T-helper 1 cell (primary cell): ENCODE data around the gene SPTAN1.
A peak's percentile ranks its signal among the peaks of the same experiment; 100 is the strongest.
"Not testable (repeated sequence)": the region's sequence is repeated elsewhere in the genome, so short reads cannot be mapped to it uniquely, and the experiment has no call there.

ENCODE experiments used
- DNase-seq, 5 donors: peaks; one replicate each; pipeline ENCODE4 v3.0.0-alpha.2; 2012 to 2020
- total RNA-seq, 4 donors: gene quantifications; one replicate each; lab custom pipeline; 2026; lab: John Stamatoyannopoulos, UW

Gene SPTAN1
- 606 to 988 (median 842) reads per million in 4 donors for total RNA-seq

DNA sequence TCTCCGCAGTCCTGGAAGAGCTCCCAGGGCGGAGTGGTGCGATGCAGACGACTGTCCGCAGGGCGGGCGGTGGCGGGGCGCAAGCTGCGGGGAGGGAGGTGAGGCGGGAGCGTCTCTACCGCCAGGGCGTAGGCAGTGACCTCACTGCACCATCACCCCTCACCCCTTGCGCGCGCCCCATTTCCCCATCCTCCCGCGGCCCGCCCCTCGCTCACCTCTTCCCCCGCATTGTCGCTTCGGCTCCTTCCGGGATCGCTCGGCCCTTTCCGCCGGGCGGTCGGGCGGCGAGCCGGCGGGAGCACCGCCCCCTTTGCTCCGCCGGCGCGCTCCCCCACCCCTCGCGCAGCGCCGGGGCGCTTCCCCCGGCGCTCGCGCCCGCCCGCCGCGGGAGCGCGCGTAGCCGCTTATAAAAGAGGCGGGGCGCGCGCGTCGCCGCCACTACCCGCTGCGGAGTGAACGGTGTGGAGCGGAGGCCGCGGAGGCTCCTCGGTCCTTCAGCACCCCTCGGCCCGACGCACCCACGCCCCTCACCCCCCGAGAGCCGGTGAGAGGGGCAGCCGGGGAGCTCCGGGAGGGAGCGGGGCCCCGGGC, at the start of gene SPTAN1:
TSS of gene SPTAN1 (plus strand) at position 435 of the 591 bp plus-strand sequence. CDS start 14,154 bp downstream, outside the sequence.
- peak; percentile 92 to 96 (median 95) for DNase-seq

DNA sequence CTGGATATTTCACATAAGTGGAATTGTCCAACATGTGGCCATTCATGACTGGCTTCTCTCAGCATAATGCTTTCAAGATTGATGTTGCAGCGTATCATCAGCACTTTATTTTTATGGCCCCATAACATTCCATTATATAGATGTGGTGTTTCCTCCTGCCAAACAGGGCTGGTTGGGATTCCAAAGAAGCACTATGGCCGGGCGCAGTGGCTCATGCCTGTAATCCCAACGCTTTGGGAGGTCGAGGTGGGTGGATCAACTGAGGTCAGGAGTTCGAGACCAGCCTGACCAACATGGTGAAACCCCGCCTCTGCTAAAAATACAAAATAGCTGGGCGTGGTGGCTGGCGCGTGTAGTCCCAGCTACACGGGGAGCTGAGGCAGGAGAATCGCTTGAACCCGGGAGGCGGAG, 49.0 kb upstream of the SPTAN1 start:
- DNase-seq: not testable (repeated sequence)

DNA sequence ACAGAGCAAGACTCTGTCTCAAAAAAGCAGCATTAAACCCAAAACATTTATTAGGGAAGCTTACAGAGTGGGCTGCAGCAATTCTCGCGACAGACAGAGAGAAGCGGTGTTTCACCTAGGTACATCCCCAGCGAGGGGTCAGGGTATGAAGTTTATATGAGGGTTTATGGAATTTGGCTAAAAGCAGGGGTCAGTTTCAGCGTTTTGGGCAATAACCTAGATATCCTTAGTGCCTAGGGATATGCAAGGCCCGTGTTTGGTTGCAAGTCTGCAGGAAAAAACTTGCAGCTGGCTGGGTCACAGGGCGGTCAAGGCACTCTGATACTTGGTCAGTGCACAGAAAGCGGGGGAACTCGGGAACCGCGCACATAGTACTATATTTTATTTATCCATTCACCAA, 48.5 kb upstream of the SPTAN1 start:
- no peak for DNase-seq

DNA sequence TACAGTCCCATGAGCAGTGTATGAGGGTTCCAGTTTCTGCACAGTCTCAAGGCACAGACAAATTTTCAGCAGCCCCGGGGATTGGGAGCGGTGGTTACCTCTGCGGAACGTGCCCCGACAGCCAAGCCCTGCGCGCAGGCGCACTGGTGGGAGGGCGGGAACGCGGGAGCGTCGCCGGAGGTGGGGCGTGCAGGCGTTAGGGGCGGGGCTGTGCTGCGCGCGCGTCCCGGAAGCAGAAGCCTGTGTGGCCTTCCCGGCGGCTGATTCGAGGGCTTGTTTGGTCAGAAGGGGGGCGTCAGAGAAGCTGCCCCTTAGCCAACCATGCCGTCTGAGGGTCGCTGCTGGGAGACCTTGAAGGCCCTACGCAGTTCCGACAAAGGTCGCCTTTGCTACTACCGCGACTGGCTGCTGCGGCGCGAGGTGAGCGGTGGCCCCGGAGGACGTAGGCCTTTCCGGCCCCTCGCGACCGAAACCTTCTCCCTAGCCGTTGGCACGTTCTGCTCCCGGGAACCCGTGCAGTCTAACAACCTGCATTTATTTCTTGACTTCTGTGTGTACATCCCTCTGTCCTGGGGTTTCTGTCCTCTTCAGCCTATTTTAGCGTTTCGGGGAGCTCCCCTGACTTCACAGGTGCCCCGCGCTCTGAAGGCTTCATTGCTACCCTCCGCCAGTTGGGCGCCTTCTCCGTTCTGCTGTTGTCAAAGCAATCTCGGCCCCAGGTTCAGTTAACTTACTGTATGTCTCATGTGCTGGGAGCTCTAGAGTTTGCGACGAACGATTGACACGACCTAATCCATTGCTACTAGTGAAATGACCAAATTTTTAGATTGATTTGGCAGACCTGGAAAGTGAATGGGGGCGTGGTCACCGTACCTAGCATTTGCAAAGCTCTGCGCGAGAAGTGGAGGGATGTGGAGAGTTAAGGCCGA, 47.6 kb upstream of the SPTAN1 start, which contains the start of gene GLE1:
TSS of gene GLE1 (plus strand) at position 235 of the 929 bp plus-strand sequence. CDS start at position 322, 87 bp downstream.
- peak; percentile 94 to 98 (median 95) for DNase-seq

DNA sequence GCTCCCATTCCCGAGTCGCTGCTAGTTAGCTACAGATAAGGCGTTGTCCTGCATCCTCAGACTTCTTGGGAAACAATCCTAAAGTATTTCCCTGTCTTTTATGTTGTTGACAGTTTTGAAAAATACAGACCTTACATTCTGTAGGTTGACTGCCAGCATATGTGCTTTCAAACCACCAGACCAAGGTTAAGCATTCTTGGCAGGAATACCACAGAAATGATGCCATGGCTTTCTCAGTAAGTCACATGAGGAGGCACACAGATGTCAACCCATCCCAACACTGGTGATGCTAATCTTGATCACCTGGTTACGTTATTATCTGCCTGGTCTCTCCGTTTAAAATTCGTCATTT, 47.0 kb upstream of the SPTAN1 start:
- no peak for DNase-seq

DNA sequence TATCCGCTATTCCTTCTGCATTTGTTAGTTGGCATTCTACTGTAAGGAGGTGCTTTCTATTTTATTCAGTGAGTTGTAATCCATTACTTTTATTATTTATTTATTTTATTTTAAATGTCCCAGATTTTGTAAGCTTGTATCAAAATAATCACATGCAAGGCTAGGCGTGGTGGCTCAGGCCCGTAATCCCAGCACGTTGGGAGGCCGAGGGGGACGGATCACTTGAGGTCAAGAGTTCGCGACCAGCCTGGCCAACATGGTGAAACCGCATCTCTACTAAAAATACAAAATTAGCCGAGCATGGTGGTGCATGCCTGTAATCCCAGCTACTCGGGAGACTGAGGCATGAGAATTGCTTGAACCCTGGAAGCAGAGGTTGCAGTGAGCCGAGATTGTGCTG, 46.5 kb upstream of the SPTAN1 start:
- DNase-seq: not testable (repeated sequence)

DNA sequence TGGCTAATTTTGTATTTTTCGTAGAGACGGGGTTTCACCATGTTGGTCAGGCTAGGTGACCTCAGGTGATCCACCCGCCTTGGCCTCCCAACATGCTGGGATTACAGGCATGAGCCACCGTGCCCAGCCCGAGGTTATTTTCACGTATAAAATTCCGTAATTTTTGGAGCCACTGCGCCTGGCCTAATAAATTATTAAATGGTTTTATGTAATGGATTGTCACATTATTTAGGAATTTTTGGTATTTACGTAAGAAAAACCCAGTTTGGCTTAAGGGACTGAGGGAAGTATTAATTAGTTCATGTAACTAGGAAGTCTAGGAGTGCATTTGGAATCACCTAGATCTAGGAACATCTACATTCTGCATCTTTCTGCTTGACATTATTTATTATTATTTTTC, 39.6 kb upstream of the SPTAN1 start:
- DNase-seq: no peak

DNA sequence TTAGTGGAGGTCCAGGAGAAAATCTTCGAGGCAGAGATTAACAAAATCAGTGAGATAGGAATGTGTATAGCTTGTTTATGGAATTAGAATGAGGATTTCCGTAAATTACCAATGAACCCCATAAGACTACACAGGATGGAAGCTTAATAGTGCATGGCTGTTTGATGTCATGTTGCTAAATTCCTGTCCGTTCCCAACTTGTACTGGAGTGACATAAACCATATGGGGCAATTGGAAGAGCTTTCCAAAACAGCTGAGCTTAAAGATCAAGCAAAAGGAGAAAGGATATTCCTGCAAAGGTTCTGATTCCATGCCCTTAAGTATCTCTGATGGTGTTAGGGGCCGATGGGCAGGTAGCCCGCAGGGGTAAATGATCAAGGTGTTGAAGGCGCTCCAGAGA, 30.4 kb upstream of the SPTAN1 start:
- DNase-seq: no peak

DNA sequence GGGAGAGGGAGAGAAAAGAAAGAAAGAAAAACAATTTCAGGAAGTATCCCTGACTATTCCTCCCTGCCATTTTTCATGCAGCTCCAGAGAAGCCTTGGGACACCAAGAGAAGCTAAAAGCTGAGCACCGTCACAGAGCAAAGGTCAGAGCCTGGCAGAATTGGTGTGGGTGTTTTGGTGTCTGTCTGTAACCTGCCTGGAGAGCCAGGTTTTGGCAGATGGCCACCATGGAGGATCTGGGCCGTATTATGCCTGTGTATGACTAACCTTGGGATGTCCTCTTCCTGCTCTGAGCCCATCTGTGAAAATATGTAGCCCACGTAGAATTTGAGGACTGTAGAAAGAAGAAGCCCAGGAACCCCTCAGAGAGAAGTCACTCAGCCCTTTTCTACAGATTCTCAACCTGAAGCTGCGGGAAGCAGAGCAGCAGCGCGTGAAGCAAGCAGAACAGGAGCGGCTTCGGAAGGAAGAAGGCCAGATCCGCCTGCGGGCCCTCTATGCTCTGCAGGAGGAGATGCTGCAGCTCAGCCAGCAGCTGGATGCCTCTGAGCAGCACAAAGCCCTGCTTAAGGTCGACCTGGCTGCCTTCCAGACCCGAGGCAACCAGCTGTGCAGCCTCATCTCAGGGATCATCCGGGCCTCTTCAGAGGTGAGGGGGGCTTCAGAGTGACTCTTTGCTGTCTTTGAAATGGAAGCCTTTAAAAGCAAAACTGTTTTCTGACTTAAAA, 29.0 kb upstream of the SPTAN1 start:
- no peak for DNase-seq

DNA sequence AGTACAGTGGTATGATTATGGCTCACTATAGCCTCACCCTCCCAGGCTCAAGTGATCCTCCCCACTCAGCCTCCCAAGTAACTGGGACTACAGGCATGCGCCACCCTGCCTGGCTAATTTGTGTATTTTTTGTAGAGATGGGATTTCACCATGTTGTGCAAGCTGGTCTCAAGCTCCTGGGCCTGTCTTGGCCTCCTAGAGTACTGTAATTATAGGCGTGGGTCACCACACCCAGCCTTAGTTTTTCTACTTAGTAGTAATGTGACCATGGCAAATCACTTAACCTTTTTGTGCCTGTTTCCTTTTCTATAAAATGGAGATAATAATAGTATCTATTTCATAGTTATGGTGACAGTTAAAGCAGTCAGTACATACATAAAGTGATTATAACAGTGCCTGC, 25.7 kb upstream of the SPTAN1 start:
- no peak for DNase-seq

DNA sequence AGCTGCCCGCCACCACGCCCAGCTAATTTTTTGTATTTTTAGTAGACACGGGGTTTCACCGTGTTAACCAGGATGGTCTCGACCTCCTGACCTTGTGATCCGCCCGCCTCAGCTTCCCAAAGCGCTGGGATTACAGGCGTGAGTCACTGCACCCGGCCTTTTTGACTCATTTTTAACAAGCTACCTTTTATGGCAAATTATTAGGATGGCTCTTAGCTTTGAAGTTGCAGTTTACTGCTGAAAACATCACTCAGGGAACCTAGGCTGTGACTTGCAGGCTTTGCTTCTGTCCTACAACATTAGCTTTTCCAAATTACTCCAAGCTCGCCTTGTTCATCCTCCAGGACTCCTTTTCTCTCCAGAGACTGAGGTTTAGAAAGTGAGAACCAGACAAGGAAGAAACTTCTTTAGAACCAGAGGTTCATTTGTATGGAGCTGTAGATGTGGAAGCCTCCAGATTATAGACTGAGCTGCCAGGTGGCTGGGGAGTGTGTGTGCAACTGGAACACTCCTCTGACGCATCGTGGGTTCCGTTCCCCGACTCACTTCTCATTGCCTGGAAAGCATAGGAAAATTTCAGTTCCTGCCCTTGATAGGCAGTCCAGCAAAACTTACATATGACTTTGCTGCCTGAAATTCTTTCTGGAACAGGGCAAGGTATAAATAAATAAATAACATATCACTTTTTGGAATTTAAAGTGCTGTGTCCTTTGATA, 23.8 kb upstream of the SPTAN1 start:
- DNase-seq: no peak

DNA sequence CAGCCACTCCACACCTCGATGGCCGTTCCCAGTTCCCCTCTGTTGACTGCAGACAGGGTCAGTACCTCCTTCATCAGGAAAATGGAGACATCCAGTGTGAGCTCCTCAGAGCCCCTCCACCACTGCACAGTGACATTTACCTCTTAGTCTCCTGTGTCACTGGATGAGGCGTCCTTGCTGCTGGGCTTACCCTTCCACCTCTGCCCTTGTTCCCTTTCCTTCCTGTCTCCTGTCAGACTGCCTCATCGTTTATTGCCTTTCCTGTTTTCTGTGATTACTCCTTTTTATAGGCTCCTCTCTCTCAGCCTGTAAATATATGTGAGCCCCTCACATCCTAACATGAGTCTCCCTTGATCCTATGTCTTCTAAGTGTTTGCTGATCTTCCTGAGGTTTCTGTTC, 23.2 kb upstream of the SPTAN1 start:
- DNase-seq: no peak

DNA sequence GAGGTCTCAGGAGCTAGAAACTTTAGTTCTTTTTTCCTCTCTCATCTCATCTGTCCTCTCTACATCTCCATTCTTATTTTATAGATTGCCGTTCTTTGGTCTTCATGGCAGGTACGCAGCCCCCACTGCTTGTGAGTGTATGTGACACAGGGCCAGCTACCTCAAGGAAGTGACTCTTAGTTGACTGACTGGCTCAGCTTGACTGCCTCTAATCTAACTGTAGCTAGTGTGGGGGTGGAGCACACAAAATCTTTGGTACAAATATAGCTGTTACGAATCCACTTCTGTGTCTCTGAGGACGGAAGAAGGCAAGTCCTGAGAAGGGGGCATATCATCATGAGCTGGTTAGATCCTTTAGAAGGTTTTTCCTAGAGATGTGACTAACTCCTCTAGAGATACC, 19.8 kb upstream of the SPTAN1 start:
- no peak for DNase-seq

DNA sequence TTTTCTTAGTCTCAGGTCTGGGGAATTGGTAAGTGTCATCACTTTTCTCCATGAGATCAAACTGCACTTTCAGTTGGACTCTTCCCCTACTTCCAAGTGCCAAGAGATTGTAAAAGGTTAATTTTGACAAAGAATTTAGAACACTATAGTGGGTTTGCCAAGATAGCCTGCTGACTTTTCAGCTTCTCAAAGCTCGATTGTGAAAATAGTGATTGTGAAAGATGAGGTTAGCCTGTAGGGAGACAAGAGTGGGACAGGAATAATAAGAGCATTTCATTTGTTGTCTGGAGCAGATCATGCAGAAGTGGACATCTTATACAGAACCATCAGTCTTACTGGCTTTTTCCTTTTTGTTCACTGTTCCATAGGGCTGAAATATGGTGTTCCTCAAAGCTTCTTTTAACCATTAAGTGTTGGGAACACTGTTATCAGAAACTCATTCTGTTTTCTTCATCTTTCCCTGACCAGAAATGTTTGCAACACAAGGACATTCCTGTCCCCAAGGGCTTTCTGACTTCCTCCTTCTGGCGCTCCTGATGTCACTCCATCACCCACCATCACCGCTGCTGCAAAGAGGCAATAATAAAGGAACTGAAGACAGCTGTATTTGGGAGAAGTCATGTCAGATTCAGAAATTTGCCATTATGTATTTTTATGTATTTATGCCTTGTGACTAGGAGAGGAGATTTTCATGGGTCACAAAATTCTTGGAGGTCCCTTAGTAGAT, 11.6 kb upstream of the SPTAN1 start:
- no peak for DNase-seq

DNA sequence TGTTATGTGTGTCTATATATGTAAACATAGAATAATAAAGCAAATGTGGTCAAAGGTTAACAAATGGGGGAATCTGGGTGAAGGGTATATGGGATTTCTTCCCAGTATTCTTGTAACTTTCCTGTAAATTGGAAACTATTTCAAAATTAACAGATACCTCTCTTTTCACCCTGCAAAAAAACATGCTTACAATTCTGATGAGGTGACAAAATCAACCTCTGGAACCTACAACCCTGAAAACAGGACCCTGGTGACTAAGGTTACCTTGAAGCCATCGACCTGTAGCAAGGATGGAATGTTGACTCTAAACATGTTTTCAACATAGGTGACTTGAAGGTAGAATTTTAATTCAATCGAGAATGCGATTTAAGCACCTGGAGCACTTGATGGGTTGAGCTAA, 5.9 kb upstream of the SPTAN1 start:
- DNase-seq: no peak

DNA sequence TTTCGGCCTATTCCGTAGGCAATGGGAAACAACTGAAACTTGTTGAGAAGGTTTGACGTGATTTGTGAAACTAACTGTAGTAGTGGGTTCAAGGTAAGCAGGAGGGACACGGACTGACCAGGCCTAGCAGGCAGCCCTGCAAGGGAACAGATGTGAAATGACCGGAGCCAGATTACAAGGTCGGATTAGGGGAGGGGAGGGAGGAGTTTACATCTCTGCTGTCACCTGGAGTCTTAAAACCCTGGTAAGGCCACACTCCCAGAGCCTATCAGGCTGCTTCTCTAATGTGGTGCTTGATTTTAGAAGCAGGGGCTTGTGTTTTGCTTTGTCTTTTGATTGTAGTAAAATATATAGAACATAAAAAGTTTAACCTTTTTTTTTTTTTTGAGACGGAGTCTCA, 3.5 kb upstream of the SPTAN1 start:
- no peak for DNase-seq

DNA sequence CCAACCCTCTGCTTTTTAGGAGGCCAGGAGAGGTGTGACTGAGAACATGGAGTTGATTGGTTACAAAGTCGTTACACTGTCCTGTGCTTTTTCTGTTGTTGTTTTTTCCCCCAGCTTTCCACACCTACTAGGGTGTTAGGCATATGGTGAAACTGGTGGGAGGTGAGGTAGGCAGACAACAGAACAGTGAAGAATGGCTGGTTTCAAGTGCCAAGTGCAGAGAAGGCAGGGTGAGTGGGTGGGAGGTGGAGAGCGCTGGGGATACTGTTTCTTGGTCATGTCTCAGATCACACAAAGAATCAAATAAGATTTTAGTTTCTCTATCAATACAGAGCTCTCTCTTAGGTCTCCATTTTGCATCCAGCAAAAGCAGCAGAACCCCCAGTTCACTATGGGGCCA, 2.2 kb upstream of the SPTAN1 start:
- no peak for DNase-seq

DNA sequence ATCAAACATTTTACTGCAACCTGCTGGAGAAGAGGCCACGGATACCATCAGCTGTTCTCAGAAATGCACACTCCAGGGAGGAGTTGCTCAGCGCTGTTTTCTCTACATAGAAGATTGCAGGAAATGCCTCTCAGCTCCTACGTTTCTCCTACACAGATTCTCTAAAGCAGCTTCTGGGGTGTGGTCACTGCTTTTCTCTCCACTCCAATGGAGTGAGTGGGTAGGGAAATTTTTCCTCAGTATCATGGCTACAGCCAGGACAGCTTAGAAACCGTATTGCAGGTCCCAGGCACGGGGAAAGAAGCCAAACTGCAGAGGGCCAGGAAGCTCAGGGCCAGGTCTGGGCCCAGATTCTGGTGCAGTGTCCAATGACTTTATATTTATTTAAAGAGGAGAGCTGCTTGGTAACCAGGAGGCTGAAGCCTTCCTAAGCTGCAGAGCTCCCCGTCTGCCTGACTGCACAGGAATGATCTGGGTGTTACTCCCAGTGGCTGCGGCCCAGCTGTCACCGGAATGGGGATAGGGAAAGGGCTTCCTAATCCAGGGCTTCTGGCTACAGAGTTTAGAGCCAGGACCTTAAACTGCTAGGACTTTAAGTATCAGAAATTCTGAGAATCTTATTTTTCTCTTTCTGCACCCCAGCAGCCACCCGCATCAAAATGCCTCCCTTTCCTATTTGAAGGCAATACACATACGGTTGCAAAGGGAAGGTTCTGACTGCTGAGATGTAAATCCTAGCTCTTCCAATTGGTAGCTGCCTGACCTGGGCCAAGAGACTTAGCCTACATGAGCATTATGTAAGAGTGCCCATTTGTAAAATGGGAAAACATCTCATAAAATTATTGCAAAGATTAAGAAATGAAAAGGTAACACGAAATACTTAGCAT, 1.4 kb upstream of the SPTAN1 start:
- no peak for DNase-seq

DNA sequence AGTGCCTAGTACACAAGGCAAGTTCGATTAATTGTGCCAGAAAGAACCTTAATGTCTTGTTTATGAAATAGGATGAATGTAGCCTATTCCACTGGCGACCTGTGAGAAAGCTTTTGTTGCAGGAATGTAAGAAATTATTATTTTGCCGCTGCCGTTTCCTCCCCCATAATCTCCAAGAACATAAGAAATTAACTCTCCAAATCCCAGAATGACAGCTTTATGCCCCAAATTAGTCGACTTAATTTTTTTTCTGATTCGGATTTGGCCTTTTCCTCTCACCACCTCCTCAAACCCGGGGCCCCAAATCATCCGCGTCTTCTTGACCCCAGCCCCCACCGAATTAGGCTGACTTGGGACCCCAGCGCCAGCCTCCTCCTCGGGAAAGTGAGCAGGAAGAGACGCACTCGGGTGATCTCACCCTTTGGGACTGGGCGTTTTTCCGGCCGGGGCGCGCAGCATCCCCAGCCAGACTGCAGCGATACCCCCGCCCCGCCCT, 682 bp upstream of the SPTAN1 start:
- DNase-seq: no peak

DNA sequence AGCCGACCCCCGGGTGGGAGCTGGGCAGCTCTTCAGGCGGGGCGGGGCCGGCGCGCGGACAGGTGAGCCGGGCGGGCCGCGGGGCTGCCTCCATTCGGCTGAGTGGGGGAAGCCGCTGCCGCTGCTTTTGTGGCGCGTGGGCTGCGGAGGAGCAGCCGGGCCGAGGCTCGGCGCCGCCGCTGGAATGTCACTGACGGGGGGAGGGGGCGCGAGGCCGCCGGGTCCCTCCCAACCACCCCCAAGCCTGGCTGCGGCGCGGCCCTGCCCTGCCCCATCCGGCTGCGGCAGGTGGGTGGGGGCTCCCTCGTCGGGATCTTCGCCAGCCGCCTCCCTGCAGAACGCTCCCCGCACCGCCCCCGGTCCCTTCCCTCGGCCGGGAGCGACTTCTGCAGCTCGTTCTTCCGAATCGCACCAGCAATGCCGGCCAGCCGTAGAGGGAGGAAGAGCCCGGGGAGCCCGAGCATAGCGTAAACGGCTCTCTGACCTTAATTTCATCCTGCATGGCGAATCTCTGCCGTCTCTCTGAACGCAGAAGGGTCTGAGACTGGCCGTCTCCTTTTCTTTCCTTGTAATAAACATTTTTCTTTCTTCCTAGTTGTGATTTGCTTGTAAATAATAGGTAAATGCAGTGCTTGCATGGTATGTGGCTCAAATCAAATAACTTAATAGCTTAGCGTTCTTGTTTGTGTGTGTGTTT, 505 bp downstream of the SPTAN1 start:
- DNase-seq: peak; percentile 27 to 57 (median 45)
